ENCODE data around the gene TNNT1. TPM values are rescaled to one million over a fixed set of nuclear protein-coding genes. Genes with fewer than 3 reads are reported as not detected.

Gene TNNT1
- total and polyA plus RNA-seq, 5 donors: 8.0 to 34.8 (median 16.4) TPM

DNA sequence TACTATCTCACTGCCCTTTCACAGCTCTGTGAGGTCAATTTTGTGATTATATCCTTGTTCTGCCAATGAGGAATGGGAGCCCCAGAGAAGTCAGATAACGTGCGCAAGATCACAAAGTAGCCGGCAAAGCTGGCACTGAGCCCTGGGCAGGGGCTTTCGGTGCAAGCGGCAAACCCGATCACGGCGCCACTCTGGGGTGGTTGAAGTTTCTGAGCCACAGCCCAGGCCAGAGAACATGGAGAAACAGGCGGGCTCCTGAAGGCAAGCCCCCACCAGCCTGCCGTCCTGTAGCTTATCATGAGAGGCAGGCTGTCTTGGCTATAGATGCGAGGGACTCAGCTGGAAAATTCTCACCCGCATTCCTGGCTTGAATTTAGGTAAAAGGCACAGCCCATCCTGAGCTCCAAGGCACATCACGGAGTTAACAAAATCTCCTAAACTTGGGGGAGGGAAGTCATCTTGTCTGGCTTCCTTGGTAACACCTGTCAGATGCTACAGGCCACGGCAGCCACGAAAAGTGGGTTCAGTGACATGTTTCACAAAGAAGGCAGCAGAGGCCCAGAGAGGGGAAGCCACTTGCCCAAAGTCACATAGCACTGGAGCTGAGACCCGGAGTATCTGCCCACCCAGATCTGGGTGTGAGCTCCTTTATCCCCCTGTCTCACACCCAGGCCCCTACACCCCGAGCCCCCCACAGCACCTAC lies 12.5 kb downstream of the TNNT1 start:
- intact Hi-C loops (cut with DNase I): loop anchor here in 2 of 4 donors (5.0 kb wide), 2 partner anchors 281 to 371 kb away; no protein-coding TSS in a partner anchor

DNA sequence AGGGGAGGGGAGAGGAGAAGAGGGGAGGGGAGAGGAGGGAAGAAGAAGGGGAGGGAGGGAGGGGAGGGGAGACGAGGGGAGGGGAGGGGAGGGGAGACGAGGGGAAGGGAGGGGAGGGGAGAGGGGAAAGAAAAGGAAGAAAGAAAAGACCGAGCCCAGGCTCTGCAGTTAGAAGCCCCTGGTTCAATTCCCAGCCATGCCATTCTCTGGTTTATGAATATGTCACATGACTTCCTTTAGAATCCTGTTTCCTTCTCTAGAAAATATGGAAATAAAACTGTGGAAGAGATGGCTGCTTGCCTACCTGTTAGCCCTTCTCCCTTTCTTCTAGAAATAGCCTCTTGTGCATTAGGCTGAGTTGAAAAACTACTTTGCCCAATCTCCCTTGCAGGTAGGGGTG lies 14.3 kb downstream of the TNNT1 start:
- WGBS: 25% methylated on average over 2 of the region's 3 CpGs
- Histone ChIP-seq H3K4me1 (ENCODE audit: control insufficient read depth, insufficient read depth, low read length) (no peaks in the 10 kb centered on the region), H3K27me3 (ENCODE audit: control insufficient read depth, insufficient read depth) (no peaks in the 10 kb centered on the region), H3K4me3 (ENCODE audit: low read length) (no peak overlapping the region), H3K9me3 (ENCODE audit: control insufficient read depth, low read length) (no peaks in the 10 kb centered on the region), H3K27ac (ENCODE audit: low read length) (no peak overlapping the region)
- ATAC-seq (no peak), DNase-seq (no peak)
- intact Hi-C loops (cut with DNase I): loop anchor here in 2 of 4 donors (5.0 kb wide), 2 partner anchors 283 to 373 kb away; no protein-coding TSS in a partner anchor

More for the DNA sequence above, 12.5 kb downstream of the TNNT1 start:
- Histone ChIP-seq H3K27me3 (ENCODE audit: control insufficient read depth, insufficient read depth) (no peaks in the 10 kb centered on the region), H3K9me3 (ENCODE audit: control insufficient read depth, low read length) (no peaks in the 10 kb centered on the region), H3K27ac (ENCODE audit: low read length) (no peak overlapping the region), H3K4me1 (ENCODE audit: control insufficient read depth, insufficient read depth, low read length) (no peaks in the 10 kb centered on the region), H3K4me3 (ENCODE audit: low read length) (no peak overlapping the region)
- no peak for ATAC-seq
- 67% methylated on average over 17 of the region's 17 CpGs for WGBS
- DNase-seq: peak in 1 of 3 donors; percentile 20

DNA sequence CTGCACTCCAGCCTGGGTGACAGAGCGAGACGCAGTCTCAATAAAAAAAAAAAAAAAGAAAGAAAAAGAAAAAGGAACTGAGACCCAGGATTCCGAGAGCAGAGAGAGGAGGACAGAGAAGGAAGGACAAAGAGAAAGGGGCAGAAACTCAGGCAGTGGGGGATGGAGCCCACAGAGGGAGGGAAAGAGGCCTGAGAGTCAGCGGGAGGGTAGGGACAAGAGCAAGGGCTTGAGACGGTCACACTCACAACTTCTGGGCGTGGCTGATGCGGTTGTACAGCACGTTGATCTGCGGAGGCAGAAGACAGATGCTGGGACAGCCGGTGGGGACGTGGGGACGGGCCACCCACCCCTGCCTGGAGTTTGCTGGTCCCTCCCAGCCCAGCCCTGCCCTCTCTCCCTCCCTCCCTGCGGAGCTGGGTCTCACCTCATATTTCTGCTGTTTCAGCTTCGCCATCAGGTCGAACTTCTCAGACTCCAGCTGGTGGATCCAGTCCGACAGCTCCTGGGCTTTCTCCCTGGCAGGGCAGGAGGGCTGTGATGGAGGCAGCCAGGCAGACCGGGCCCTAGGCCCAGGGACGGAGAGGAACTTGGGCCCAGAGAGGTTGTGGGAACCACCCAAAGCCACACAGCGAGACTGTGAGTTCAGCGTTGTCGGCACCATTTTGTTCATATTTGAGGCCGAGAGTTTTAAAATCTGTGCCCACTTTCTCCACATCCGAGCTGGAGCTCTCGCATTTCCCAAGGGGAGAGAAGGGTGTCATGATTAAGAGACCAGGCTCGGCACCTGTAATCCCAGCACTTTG lies 15.2 kb downstream of the TNNT1 start:
- no peaks in the 10 kb centered on the region for H3K27me3 ChIP-seq (ENCODE audit: control insufficient read depth, insufficient read depth)
- intact Hi-C loops (cut with DNase I): no loop called here
- H3K4me3 ChIP-seq (ENCODE audit: low read length): no peak overlapping the region
- 69% methylated on average over 25 of the region's 25 CpGs for WGBS
- ATAC-seq: no peak
- H3K9me3 ChIP-seq (ENCODE audit: control insufficient read depth, low read length): no peaks in the 10 kb centered on the region
- DNase-seq: peak in 1 of 3 donors; percentile 20
- no peaks in the 10 kb centered on the region for H3K4me1 ChIP-seq (ENCODE audit: control insufficient read depth, insufficient read depth, low read length)
- no peak overlapping the region for H3K27ac ChIP-seq (ENCODE audit: low read length)

DNA sequence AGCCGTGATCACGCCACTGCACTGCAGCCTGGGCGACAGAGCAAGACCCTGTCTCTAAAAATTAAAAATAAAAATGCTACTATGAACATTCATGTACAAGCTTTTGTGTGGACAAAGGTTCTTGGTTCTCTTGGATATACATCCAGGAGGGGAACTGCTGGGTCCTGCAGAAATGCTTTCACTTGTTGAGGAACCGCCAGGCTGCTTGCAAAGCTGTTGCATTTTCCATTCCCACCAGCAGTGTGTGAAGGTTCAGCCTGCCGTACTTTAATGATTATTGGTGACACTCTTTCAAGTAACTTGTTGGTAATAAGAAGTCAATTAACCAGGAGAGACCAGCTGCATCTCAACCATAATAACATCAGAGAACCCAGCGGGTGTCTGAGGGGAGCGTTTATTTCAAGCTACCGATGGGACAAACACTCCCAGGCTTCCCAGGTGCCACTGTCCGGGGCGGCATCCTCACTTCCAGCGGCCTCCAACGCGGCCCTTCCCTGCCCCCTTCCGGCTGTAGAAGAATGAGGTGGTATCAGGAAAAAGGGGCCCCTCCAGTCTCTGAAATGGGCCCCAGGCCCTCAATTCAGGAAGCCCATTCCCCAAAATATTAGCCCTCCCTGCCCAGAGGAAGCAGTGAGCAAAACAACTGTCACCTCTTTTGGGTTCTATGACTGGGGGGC lies 16.4 kb downstream of the TNNT1 start:
- 52% methylated on average over 14 of the region's 14 CpGs for WGBS
- Histone ChIP-seq H3K27ac (ENCODE audit: low read length) (no peak overlapping the region), H3K4me3 (ENCODE audit: low read length) (no peak overlapping the region), H3K4me1 (ENCODE audit: control insufficient read depth, insufficient read depth, low read length) (no peaks in the 10 kb centered on the region), H3K9me3 (ENCODE audit: control insufficient read depth, low read length) (no peaks in the 10 kb centered on the region), H3K27me3 (ENCODE audit: control insufficient read depth, insufficient read depth) (no peaks in the 10 kb centered on the region)
- ATAC-seq (peak in 1 of 2 donors; percentile 38), DNase-seq (peak in 1 of 3 donors; percentile 16)
- intact Hi-C loops (cut with DNase I): no loop called here

DNA sequence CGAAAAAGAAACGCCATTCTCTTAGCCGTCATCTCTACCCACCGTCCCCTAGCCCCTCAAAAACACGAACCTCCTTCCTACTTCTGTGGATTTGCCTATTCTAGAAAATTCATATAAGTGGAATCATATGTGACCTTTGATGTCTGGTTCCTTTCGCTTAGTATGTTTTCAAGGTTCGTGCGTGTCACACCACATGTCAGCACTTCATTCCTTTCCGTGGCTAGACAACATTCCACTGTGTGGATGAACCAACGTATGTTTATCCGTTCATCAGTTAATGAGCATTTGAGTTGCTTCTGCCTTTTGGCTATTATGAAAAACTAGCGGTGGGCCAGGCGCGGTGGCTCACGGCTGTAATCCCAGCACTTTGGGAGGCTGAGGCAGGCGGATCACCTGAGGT lies 17.6 kb downstream of the TNNT1 start:
- DNase-seq: no peak
- 78% methylated on average over 16 of the region's 16 CpGs for WGBS

DNA sequence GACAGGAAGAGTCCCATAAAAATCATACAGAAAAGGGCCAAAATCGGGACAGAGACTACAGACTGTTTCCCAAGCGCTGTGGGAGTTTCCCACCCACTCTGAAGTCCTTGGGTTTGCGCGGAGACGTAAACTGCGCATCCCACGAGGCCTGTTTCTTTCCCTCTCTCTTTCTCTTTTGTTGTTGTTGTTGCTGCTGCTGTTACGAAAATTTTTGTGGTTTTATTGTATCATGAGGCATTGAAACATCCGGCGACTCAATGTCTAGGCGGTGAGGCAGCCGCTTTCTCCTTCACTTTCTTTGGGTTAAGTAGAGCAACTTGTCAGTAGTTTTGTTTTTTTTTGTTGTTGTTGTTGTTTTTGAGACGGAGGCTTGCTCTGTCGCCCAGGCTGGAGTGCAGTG lies 30.0 kb downstream of the TNNT1 start:
- Histone ChIP-seq H3K27me3 (ENCODE audit: control insufficient read depth, insufficient read depth) (no peaks in the 10 kb centered on the region), H3K27ac (ENCODE audit: low read length) (peak overlapping the region; percentile 63), H3K4me1 (ENCODE audit: control insufficient read depth, insufficient read depth, low read length) (peaks cover 17% of the 10 kb centered on the region), H3K9me3 (ENCODE audit: control insufficient read depth, low read length) (no peaks in the 10 kb centered on the region), H3K4me3 (ENCODE audit: low read length) (no peak overlapping the region)
- intact Hi-C loops (cut with DNase I): no loop called here
- DNase-seq: no peak
- ATAC-seq: no peak
- 79% methylated on average over 14 of the region's 14 CpGs for WGBS

More for the DNA sequence above, 17.6 kb downstream of the TNNT1 start:
- Histone ChIP-seq H3K4me3 (ENCODE audit: low read length) (no peak overlapping the region), H3K9me3 (ENCODE audit: control insufficient read depth, low read length) (no peaks in the 10 kb centered on the region), H3K27me3 (ENCODE audit: control insufficient read depth, insufficient read depth) (no peaks in the 10 kb centered on the region), H3K4me1 (ENCODE audit: control insufficient read depth, insufficient read depth, low read length) (no peaks in the 10 kb centered on the region), H3K27ac (ENCODE audit: low read length) (no peak overlapping the region)
- intact Hi-C loops (cut with DNase I): no loop called here
- ATAC-seq: no peak

DNA sequence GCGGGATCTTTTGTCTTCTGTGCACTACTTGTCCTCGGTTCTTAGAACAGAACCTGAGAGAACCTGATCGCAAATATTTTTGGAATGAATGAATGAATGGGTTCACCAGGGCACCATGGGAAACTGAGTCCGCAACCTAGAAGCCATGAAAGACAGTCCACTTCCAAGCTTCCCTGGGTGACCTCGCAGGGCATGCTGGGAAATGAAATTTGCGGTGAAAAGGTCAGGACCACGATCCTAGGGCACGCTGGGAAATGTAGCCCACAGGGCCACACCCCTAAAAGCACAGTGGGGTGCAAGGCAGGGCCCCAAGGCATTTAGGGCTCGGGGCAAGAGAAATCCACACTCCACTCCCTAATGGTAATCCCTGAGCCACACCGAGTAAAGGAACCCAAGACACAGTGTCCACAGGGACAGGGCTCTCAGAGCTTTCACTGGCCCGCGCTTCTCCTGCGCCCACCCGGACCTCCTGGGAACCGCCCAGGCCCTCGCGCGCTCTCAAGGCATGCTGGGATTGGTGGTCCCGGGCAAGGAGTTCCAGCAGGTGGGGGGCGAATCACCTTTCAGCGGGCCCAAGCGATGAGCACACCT lies 30.5 kb downstream of the TNNT1 start:
- 15% methylated on average over 22 of the region's 22 CpGs for WGBS
- peaks cover 20% of the 10 kb centered on the region for H3K4me1 ChIP-seq (ENCODE audit: control insufficient read depth, insufficient read depth, low read length)
- DNase-seq (peak; percentile 73 to 88 (median 83)), ATAC-seq (peak; percentile 9 to 15)
- no peaks in the 10 kb centered on the region for H3K9me3 ChIP-seq (ENCODE audit: control insufficient read depth, low read length)
- intact Hi-C loops (cut with DNase I): no loop called here
- H3K4me3 ChIP-seq (ENCODE audit: low read length): peak overlapping the region; percentile 52
- peak overlapping the region; percentile 63 for H3K27ac ChIP-seq (ENCODE audit: low read length)
- H3K27me3 ChIP-seq (ENCODE audit: control insufficient read depth, insufficient read depth): no peaks in the 10 kb centered on the region

DNA sequence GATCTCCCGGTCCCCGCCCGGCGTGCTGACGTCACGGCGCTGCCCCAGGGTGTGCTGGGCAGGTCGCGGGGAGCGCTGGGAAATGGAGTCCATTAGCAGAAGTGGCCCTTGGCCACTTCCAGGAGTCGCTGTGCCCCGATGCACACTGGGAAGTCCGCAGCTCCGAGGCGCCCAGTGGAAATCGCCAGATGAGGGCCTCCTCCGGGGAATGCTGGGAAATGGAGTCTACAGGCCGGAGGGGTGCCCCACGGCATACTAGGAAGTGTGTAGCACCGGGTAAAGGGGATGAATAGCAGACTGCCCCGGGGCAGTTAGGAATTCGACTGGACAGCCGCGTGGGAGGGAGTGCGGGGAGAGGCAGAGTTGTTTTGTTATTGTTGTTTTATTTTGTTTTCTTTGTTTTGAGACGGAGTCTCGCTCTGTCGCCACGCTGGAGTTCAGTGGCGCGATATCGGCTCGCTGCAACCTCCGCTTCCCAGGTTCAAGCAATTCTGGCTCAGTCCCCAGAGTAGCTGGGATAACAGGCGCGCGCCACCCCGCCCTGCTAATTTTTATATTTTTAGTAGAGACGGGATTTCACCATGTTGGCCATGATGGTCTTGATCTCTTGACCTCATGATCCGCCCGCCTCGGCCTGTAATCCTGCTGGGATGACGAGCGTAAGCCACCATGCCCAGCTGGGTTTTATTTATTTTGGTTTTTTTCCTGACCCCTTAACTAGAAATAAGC lies 31.2 kb downstream of the TNNT1 start:
- WGBS: under 1% methylated on average over 44 of the region's 44 CpGs
- Histone ChIP-seq H3K27me3 (ENCODE audit: control insufficient read depth, insufficient read depth) (no peaks in the 10 kb centered on the region), H3K4me3 (ENCODE audit: low read length) (peak overlapping the region; percentile 91), H3K9me3 (ENCODE audit: control insufficient read depth, low read length) (no peaks in the 10 kb centered on the region), H3K4me1 (ENCODE audit: control insufficient read depth, insufficient read depth, low read length) (peaks cover 23% of the 10 kb centered on the region), H3K27ac (ENCODE audit: low read length) (peak overlapping the region; percentile 63)
- intact Hi-C loops (cut with DNase I): no loop called here
- DNase-seq (peak; percentile 99 to 100 (median 100)), ATAC-seq (peak; percentile 85 to 91)

DNA sequence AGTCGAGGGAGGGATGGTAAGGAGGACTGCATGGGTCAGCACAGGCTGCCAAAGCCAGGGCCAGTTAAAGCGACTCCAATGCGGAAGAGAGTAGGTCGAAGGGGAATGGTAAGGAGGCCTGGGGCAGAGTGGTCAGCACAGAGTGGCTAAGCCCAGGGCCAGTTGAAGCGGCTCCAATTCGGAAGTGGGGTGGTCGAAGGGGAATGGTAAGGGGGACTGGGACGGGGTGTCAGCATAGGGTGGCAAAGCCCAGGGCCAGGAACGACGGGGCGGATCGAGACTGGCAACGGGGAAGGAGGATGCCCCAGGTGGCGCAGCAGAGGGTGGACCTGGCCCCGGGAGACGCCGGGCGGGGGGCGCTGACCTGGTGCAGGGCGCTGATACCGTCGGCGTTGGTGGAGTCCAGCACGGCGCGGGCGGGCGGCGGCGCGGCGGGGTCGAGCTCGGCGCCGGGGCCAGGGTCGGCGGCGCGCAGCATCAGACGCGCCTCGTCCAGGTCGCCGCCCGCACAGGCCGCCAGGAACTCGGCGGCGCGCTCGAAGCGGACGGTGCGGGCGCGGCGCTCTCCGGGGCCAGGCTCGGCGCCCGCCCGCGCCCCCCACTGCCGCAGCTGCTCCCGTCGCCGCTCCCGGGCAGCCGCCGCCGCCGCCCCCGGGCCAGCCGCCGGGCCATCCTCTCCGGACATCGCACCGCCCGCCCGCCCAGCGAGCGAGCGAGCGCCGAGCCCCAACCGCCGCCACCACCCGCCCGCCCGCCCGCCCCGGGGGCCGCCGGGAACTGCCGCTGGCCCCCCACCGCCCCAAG lies 31.9 kb downstream of the TNNT1 start, which contains the start of gene PPP1R12C:
PPP1R12C (minus strand) TSS at position 779 of the 804 bp plus-strand sequence; CDS start at position 685, 94 bp downstream.
- Histone ChIP-seq H3K27me3 (ENCODE audit: control insufficient read depth, insufficient read depth) (no peaks in the 10 kb centered on the region), H3K27ac (ENCODE audit: low read length) (peak within 1 kb of the TSS; percentile 84), H3K4me1 (ENCODE audit: control insufficient read depth, insufficient read depth, low read length) (peaks cover 25% of the 10 kb centered on the region), H3K4me3 (ENCODE audit: low read length) (peak within 1 kb of the TSS; percentile 91), H3K9me3 (ENCODE audit: control insufficient read depth, low read length) (no peaks in the 10 kb centered on the region)
- DNase-seq (peak; percentile 51 to 74 (median 74)), ATAC-seq (no peak)
- intact Hi-C loops (cut with DNase I): no loop called here
- under 1% methylated on average over 94 of the region's 97 CpGs for WGBS
